Measurements from ENCODE around the gene DDX28. TPM values are rescaled to one million over a fixed set of nuclear protein-coding genes. Genes with fewer than 3 reads are reported as not detected.

The DDX28 gene
- total and polyA plus RNA-seq, 9 of the 15 experiments (the other 6 are each of a cell fraction or from before 2014, with no cell fraction given), result 2.8 to 24.5 (median 15.9) TPM

- no peak overlapping the region for H2AFZ ChIP-seq (ENCODE audit: low read depth, low read length)
- no peak for ATAC-seq
- no peaks in the 10 kb centered on the region for H3K9me3 ChIP-seq (replicated peaks; ENCODE audit: control insufficient read depth, insufficient read depth, low read depth, low read length)
- TF ChIP-seq ZBTB33 (CRISPR knock-in tag; IDR thresholded peaks at IDR 0.05), result 0 out of 2 replicates have a peak, but pooled peaks have one; percentile 25
- TF ChIP-seq HDGF (IDR thresholded peaks at IDR 0.05), result no peak
- TF ChIP-seq SOX6 (IDR thresholded peaks at IDR 0.05), result no peak
- TF ChIP-seq FOXJ2 (tag; IDR thresholded peaks at IDR 0.05), result no peak
- POLR2A ChIA-PET, result interaction anchor here (0.7 to 1.5 kb wide), 3 partner anchors 9 to 16 kb away, joined by 3 to 4 read pairs (median 3); no protein-coding TSS in a partner anchor
- no peaks in the 10 kb centered on the region for H3K79me2 ChIP-seq (ENCODE audit: control insufficient read depth, insufficient read depth, low read length)
- DNase-seq (ENCODE audit: extremely low read depth in 1 of 4, low spot score in 3 of 4), result no peak
- no peaks in the 10 kb centered on the region for H3K9me1 ChIP-seq (ENCODE audit: control insufficient read depth, insufficient read depth, low read length)
- BruUV-seq (replicated peaks), result no TSS peak
- H3K4me2 ChIP-seq (ENCODE audit: insufficient read depth, low read length), result no peak overlapping the region
- peaks cover 14 to 27% of the 10 kb centered on the region in 2 experiments for H3K4me1 ChIP-seq (replicated peaks in 1 of 2; ENCODE audit: control insufficient read depth in 2 of 2, insufficient read depth in 2 of 2, low read length in 2 of 2)
- H3K36me3 ChIP-seq (ENCODE audit: control insufficient read depth, insufficient read depth, low read length), result no peaks in the 10 kb centered on the region
- 82% methylated on average over 38 of the region's 49 CpGs for WGBS (ENCODE audit: insufficient coverage, low coverage, missing lambda C conversion rate)
- peaks cover 0 to 4% of the 10 kb centered on the region in 2 experiments; a peak in 1 of 5 replicates for H3K27me3 ChIP-seq (ENCODE audit: control insufficient read depth in 2 of 2, insufficient read depth in 2 of 2, low read length in 2 of 2)
- H3K9ac ChIP-seq (ENCODE audit: insufficient read depth in 1 of 2, low read depth in 2 of 2, low read length in 2 of 2), result no peak overlapping the region
- FAIRE-seq, result no peak
- H3K4me3 ChIP-seq, result no peak overlapping the region
- H4K20me1 ChIP-seq (replicated peaks; ENCODE audit: control insufficient read depth, insufficient read depth, low read length), result no peaks in the 10 kb centered on the region
- intact Hi-C loops (cut with micrococcal nuclease) (no loop called here), in situ Hi-C loops (cut with MboI) (no loop called here)
- H3K27ac ChIP-seq (ENCODE audit: extremely low read depth, low read depth, low read length), result no peak overlapping the region
- CTCF ChIA-PET (ENCODE audit: low intra/inter-chr PET ratio), result no interaction called here
Observed at GRCh38 chr16:67982011-67982696, 40.9 kb downstream of the DDX28 start.

Data from K562 (cell line).